Measurements from ENCODE around the gene MEAK7. TPM values are rescaled to one million over a fixed set of nuclear protein-coding genes. Genes with fewer than 3 reads are reported as not detected.

Gene MEAK7
- total RNA-seq, 1 donor from 2014 or later = 28.1 TPM

- H3K4me3 Mint-ChIP-seq (ENCODE audit: unreplicated experiment) = no peak overlapping the region
- no peaks in the 10 kb centered on the region for H3K27me3 Mint-ChIP-seq (ENCODE audit: unreplicated experiment)
- H3K36me3 Mint-ChIP-seq (ENCODE audit: unreplicated experiment) = no peaks in the 10 kb centered on the region
- H3K4me1 Mint-ChIP-seq (ENCODE audit: unreplicated experiment) = peaks cover 49% of the 10 kb centered on the region
- no peaks in the 10 kb centered on the region for H3K9me3 Mint-ChIP-seq (ENCODE audit: unreplicated experiment)
- peak overlapping the region; percentile 59 for H3K27ac Mint-ChIP-seq (ENCODE audit: unreplicated experiment)
- DNase-seq (ENCODE audit: extremely low spot score, unreplicated experiment) = no peak
- no peak for TF ChIP-seq CTCF (IDR thresholded peaks at IDR 0.05)
Measured at GRCh38 chr16:84538222-84538840, 33.9 kb upstream of the MEAK7 start.

- DNase-seq (ENCODE audit: extremely low spot score, unreplicated experiment) = no peak
- no peak for TF ChIP-seq CTCF (IDR thresholded peaks at IDR 0.05)
- Mint-ChIP-seq H3K4me1 (ENCODE audit: unreplicated experiment) (peaks cover 50% of the 10 kb centered on the region), H3K36me3 (ENCODE audit: unreplicated experiment) (no peaks in the 10 kb centered on the region), H3K27ac (ENCODE audit: unreplicated experiment) (peak overlapping the region; percentile 59), H3K27me3 (ENCODE audit: unreplicated experiment) (no peaks in the 10 kb centered on the region), H3K9me3 (ENCODE audit: unreplicated experiment) (no peaks in the 10 kb centered on the region), H3K4me3 (ENCODE audit: unreplicated experiment) (no peak overlapping the region)
Measured at GRCh38 chr16:84537491-84538151, 33.2 kb upstream of the MEAK7 start.

- Mint-ChIP-seq H3K27me3 (ENCODE audit: unreplicated experiment) (no peaks in the 10 kb centered on the region), H3K4me1 (ENCODE audit: unreplicated experiment) (peaks cover 51% of the 10 kb centered on the region), H3K9me3 (ENCODE audit: unreplicated experiment) (no peaks in the 10 kb centered on the region), H3K4me3 (ENCODE audit: unreplicated experiment) (no peak overlapping the region), H3K27ac (ENCODE audit: unreplicated experiment) (no peak overlapping the region), H3K36me3 (ENCODE audit: unreplicated experiment) (no peaks in the 10 kb centered on the region)
- no peak for DNase-seq (ENCODE audit: extremely low spot score, unreplicated experiment)
- no peak for TF ChIP-seq CTCF (IDR thresholded peaks at IDR 0.05)
Measured at GRCh38 chr16:84535851-84536250, 31.4 kb upstream of the MEAK7 start.

DNA sequence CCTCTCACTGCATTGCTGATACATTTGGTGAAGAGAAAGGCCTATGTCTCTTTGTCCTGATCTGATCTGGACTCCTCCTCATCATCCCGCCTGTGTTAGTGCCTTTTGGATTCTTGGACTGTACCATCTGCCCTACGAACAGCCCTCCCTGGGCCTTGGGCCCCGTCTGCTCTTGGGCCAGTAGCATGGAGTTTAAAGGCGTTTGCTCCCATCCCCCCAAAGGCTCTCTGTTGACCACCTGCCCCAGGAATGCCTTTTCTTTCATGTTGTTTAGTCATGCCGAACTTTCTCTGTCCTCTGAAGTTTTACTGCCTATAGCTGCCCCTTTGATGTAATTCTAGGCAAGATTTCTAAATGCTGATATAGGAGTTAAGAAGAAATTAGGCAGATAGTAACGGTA is 30.9 kb upstream of the MEAK7 start:
- H3K27me3 Mint-ChIP-seq (ENCODE audit: unreplicated experiment) = no peaks in the 10 kb centered on the region
- H3K27ac Mint-ChIP-seq (ENCODE audit: unreplicated experiment) = no peak overlapping the region
- no peaks in the 10 kb centered on the region for H3K36me3 Mint-ChIP-seq (ENCODE audit: unreplicated experiment)
- H3K4me1 Mint-ChIP-seq (ENCODE audit: unreplicated experiment) = peaks cover 50% of the 10 kb centered on the region
- DNase-seq (ENCODE audit: extremely low spot score, unreplicated experiment) = no peak
- no peak for TF ChIP-seq CTCF (IDR thresholded peaks at IDR 0.05)
- H3K9me3 Mint-ChIP-seq (ENCODE audit: unreplicated experiment) = no peaks in the 10 kb centered on the region
- no peak overlapping the region for H3K4me3 Mint-ChIP-seq (ENCODE audit: unreplicated experiment)

DNA sequence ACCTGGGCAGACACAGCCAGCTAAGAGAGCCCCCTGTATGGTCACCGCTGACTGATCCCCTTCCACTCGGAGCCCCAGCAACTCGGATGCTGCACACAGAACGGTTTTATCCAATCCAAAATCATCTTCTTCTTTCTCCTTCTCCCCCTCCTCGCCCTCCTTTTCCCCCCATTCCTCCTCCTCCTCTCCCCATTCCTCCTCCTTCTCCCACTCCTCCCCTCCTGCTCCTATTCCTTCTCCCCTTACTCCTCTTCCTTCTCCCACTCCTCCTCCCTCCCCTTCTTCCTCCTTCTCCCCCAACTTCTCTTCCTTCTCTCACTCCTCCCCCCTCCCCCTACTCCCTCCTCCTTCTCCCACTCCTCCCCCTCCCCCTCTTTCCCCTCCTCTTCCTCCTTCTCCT is 30.4 kb upstream of the MEAK7 start:
- no peak for DNase-seq (ENCODE audit: extremely low spot score, unreplicated experiment)
- Mint-ChIP-seq H3K36me3 (ENCODE audit: unreplicated experiment) (no peaks in the 10 kb centered on the region), H3K4me3 (ENCODE audit: unreplicated experiment) (no peak overlapping the region), H3K27me3 (ENCODE audit: unreplicated experiment) (no peaks in the 10 kb centered on the region), H3K9me3 (ENCODE audit: unreplicated experiment) (no peaks in the 10 kb centered on the region), H3K27ac (ENCODE audit: unreplicated experiment) (no peak overlapping the region), H3K4me1 (ENCODE audit: unreplicated experiment) (peaks cover 47% of the 10 kb centered on the region)
- TF ChIP-seq CTCF (IDR thresholded peaks at IDR 0.05) = no peak
